ENCODE measurements around the gene LPAR6.
A peak's percentile ranks its signal among the peaks of the same experiment; 100 is the strongest.
"Not testable (repeated sequence)": the region's sequence is repeated elsewhere in the genome, so short reads cannot be mapped to it uniquely, and the experiment has no call there.

LPAR6 gene

GRCh38 chr13:48412881-48413351 lies at the start of gene LPAR6:
Gene LPAR6, minus strand, starts transcription at chr13:48413113. Its CDS starts 690 bp downstream, at chr13:48412423.
- ATAC-seq, result no peak
- no peak for DNase-seq

DNA sequence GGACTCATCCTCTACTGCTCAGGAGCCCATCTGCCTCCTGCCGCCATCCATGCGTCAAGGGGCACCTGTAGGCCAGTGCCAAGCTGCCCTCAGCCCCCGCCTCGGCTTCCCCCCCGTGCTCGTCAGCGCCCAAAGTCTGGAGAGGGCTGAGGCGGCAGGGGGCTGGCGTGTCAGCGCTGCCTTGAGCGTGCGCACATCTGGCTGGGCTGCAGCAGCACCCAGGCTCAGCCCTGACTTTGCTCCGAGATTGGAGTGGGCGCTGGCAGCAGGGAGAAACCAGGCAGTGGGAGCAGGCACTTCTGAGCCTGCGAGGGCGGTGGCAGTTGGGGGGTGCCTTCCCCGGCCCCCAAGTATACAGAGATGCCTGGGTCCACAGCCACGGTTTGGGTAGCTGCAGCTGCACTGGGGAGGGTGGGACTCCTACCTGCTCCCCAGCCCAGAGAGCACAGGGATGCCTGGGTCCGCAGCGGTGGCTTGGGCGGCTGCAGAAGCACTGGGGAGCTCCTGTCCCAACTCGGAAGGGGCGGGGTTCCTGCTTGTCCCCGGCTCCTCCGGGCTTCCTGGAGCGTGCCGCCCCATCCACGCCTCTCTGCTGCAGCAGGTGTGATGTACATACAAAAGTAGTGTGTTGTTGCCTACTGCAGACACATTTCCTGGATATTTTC lies 44.8 kb upstream of the LPAR6 start:
- no peak for DNase-seq
- no peak for ATAC-seq

GRCh38 chr13:48456546-48456945 lies 43.6 kb upstream of the LPAR6 start:
- no peak for ATAC-seq
- no peak for DNase-seq

- not testable (repeated sequence) for DNase-seq
Measured at GRCh38 chr13:48451196-48451595, 38.3 kb upstream of the LPAR6 start.

DNA sequence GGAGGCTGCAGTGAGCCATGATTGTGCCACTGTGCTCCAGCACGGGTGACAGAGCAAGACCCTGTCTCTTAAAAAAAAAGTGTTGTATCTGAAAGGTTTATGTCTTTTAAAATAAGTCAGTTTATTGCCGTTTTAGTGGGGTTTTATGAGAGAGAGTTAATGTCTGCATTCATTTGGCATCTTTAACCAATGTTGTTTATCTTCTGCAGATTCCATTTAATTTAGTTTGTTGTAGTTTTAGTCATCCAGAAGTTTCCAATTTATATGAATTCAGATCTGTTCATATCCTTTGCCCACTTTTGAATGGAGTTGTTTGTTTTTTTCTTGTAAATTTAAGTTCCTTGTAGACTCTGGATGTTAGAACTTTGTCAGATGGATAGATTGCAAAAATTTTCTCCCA lies 36.7 kb upstream of the LPAR6 start:
- DNase-seq (no peak), ATAC-seq (no peak)

More at GRCh38 chr13:48451196-48451595, 38.3 kb upstream of the LPAR6 start:
- ATAC-seq, result not testable (repeated sequence)

DNA sequence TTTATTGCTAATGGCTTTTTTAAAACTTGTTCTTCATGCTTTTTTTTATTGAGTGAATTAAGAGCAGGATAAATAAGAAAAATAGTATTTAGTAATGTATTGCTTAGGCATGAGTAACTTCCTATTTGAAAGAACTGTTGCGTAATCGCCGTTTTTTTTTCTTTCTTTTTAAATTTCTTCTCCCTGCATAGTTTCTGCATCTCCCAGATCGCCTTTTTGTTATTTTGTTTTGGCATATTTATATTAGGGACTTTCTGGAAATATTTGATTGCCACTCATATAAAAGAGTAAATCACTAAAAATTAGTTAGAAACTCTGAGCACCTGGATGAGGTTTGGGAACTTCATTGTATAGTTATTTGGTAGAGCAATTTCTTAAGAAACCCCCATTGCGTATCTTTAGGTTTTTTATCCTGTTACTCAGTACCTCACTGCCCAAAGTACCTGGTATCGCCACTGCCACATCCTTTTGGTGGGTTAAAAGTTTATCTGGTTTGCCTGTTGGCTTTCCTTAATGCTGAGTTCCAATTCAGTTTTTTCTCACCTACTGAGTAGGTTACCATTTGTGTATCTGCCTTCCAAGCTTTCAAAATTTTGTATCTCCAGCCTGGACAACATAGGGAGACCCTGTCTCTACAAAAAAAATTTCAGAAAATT lies 36.2 kb upstream of the LPAR6 start:
- DNase-seq (no peak), ATAC-seq (no peak)

- DNase-seq (no peak), ATAC-seq (no peak)
Measured at GRCh38 chr13:48448285-48448958, 35.5 kb upstream of the LPAR6 start.

DNA sequence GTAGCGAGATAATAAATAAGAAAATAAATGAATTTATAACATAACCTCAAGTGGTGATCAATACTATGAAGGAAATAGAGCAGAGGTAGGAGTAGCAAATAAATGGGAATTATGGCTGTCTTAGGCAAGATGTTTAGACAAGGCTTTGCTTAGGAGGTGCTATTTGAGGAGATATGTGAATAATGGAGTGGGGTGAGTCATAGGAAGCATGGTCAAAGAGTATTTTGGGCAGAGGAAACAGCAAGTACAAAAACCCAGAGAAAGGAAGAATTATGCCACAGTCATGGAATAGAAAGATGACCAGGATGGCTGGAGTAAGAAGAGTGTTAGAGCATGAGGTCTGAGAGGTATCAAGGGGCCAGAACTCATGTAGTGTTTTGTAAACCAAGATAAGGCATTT lies 33.6 kb upstream of the LPAR6 start:
- DNase-seq, result no peak

DNA sequence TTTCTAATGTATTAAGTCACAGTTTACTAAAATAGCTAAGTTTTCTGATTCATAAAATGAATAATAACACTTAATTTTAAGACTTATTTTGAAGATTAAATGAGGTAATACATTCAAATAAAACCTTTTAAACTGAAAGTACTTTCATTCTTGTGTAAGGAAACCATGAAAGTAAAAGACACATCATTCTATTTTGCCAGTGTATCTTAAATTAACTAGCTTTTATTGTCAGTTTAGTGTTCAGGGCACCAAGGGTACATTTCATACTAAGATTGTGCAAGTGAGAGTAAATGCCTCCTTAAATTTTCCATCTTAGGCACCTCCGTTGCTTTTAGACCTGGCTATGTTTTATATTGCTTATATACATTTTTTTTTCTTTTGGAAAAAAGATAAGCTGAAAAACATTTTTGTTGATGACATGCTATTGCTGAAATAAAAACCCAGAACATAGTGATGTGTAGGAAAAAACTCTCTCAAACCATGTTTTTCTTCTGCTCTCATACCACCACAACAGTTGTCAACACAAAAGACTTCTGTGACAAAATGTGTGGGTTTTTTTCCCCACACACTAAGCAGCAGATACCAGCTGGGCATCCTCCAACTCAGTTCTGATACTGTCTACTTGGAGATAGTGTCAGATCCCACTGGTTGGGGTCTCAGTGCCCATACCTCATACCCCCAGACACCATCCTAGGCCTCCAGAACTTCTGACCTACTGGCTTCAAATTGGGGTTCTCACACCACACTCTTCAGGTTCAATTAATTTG lies 30.7 kb upstream of the LPAR6 start:
- ATAC-seq (peak; percentile 55), DNase-seq (no peak)

More for the DNA sequence above, 33.6 kb upstream of the LPAR6 start:
- ATAC-seq, result peak; percentile 36

DNA sequence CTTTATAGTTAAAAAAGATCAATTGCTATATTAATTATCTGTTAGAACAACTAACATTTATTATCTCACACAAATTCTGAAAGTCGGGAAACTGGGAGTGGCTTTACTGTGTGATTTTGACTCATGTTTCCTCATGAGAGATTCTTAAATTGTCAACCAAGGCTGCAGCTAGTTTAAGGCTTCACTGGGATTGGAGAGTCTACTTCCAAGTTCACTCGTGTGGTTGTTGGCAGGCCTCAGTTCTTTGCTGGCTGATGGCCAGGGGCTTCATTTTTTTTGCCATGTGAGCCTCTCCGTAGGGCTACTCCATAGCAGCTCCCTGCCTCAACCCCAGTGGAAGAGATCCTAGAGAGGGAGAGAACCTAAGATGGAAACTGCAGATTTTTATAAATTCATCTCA lies 24.5 kb upstream of the LPAR6 start:
- no peak for DNase-seq
- no peak for ATAC-seq

GRCh38 chr13:48436661-48437288 lies 23.9 kb upstream of the LPAR6 start:
- ATAC-seq, result no peak

DNA sequence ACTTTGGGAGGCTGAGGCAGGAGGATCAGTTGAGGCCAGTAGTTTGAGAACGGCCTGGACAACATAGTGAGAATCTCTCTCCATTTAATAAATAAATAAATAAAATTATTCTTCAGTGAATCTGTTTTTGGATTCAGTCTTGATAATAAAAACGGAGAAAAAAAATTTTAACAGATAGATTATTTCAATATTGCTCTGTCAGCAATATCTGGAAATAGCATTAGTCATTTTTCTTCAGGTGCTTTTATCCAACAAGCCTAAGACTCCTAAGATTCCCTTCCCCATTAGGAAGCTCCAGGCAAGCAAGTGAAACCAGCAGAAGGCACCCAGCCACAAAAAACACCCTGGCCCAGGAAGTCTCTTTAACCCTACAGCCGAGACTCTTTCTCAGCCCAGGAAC lies 21.3 kb upstream of the LPAR6 start:
- ATAC-seq, result no peak
- no peak for DNase-seq

More at GRCh38 chr13:48436661-48437288, 23.9 kb upstream of the LPAR6 start:
- no peak for DNase-seq

DNA sequence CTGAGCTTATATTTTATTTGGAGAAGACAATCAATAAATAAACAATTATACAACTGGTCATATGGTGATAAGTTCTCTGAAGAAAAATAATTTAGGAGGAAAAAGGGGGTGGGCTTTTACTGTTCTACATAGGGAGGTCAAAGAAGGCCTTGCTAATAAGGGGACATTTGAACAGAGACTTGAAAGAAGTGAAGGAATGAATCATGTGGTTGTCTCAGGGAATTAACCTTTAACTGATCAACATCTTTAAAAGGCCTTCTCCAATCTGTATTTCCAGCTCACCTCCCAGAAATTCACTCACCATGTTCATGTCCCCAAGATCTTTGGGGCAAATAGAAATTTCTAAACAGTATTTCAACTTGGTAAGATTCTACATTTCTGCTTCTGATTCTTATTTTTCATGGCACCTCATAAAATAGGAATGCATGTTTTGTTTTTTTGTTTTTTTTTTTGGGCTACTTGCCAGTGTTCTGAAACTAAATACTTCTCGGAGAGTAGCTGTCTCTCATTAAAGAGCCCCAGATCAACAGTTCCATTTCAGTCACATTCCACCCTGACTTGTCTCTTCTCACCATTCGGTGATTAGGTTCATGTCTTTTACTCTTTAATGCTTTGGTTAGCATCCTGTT lies 19.2 kb upstream of the LPAR6 start:
- DNase-seq (no peak), ATAC-seq (peak; percentile 57)

DNA sequence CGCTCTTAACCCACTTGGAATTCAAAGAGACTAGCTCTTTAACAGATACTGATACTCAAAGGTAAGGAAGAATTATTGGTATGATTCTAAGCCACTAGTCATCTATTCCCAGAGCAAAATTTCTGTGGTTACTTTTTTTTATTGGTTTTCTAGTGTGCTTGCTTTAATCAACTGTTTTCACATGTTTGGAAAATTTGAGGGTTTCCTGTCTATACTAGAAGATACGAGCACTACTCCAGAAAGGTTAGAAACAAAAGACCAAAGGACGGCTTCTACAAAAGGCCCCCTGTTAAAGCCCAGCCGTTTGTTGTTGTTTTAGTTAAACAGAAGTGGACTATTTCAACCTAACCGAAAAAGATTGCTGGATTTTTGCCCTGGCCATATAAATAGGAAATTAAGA lies 18.5 kb upstream of the LPAR6 start:
- ATAC-seq, result peak; percentile 59
- DNase-seq, result no peak

DNA sequence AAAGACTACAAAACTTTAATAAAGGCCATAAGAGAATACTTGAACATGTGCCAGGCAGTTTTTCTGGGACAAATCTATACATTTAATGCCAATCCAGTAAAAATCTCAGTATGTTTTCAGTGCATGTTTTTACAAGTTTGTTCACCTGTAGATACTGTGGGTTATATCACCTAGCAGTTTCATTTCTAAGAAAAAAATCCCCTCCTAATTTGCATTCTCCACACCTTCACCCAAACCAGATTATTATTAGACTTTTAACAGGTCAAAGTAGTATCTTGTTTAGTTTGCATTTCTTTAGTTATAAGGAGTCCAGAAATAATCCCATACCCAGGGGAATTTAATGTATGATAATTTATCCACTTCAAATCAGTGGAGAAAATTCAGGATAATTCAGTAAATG lies 17.0 kb upstream of the LPAR6 start:
- ATAC-seq, result no peak
- DNase-seq, result no peak

DNA sequence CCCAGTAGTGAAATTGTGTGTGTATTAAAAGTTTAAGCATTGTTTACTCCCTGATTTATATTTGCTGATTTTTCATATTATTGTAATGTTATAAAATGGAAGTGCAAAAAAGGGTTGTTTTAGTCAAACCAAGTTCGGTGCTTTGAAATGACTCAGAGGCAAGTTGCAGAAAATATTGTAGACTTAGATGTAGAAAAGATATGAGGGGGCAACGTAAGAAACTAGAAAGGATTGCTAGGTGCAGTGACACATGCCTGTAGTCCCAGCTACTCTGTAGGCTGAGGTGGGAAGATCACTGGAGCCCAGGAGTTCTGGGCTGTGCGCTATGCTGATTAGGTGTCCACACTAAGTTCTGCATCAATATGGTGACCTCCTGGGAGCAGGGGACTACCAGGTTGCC lies 16.1 kb upstream of the LPAR6 start:
- no peak for ATAC-seq

DNA sequence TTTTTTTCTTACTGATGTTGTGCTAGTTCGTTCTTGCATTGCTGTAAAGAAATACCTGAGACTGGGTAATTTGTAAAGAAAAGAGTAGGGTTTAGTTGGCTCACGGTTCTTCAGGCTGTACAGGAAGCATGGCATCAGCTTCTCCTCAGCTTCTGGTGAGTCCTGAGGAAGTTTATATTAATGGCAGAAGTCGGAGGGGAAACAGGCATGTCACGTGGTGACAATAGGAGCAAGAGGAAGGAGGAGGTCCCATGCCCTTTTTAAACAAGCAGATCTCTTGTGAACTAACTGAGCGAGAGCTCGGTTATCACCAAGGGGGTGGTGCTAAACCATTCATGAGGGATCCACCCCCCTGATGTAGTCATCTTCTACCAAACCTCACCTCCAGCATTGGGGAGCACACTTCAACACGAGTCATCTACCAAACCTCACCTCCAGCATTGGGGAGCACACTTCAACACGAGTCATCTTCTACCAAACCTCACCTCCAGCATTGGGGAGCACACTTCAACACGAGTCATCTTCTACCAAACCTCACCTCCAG lies 13.9 kb upstream of the LPAR6 start:
- ATAC-seq, DNase-seq: not testable (repeated sequence)

More for the DNA sequence above, 16.1 kb upstream of the LPAR6 start:
- DNase-seq, result no peak

- DNase-seq, result no peak
- no peak for ATAC-seq
Measured at GRCh38 chr13:48426052-48426451, 13.1 kb upstream of the LPAR6 start.

DNA sequence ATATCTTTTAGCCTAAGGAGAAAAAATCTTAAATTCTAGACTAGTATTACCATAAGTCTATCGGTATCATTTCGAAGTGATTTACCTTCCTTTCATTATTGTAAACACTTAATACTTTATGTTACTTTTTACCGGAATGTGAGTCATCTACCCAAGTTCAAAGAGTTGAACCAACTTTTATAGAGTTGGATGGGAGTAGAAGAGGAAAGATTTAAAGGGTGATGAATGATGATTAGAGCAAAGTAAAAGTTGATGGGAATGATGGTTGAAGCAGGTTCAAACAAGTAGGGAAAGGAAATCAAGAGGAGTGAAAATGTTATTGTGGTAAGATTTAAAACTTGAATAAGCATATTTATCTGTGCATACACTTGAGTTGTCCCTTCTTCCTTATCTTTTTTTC lies 11.3 kb upstream of the LPAR6 start:
- DNase-seq, result no peak

GRCh38 chr13:48422003-48422402 lies 9.1 kb upstream of the LPAR6 start:
- not testable (repeated sequence) for ATAC-seq, DNase-seq

More for the DNA sequence above, 11.3 kb upstream of the LPAR6 start:
- ATAC-seq, result no peak

DNA sequence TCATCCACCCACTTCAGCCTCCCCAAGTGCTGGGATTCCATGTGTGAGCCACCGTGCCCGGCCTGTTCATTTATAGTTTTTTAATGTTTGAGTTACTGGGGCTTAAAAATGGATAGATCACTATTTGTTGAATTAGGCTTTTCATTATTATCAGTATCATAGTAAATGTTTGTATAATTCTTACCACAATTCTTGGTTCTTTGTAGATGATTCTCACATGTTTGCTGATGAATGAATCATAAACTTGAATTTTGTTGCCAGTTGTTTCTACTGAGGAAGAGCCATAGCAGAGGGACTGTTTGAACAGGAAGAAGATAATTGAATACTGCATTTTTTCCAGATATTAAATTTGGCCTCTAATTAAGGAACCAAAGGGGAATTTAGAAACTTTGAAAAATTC lies 2.6 kb upstream of the LPAR6 start:
- no peak for DNase-seq
- ATAC-seq, result no peak
